Measurements from ENCODE around the gene FAM81A.
"Not testable (repeated sequence)": the region's sequence is repeated elsewhere in the genome, so short reads cannot be mapped to it uniquely, and the experiment has no call there.

The FAM81A gene

GRCh38 chr15:59491062-59491461, 53.1 kb downstream of the FAM81A start:
- DNase-seq = no peak

- peak; percentile 61 for DNase-seq
These were observed 54.7 kb downstream of the FAM81A start for GRCh38 chr15:59492389-59493377.

GRCh38 chr15:59501597-59501996, 63.6 kb downstream of the FAM81A start:
- peak; percentile 55 for DNase-seq

- DNase-seq = no peak
These were observed 77.2 kb downstream of the FAM81A start for GRCh38 chr15:59515190-59515589.

GRCh38 chr15:59516655-59517461, 78.9 kb downstream of the FAM81A start:
- DNase-seq = peak; percentile 58

GRCh38 chr15:59519329-59519728, 81.3 kb downstream of the FAM81A start:
- DNase-seq = no peak

GRCh38 chr15:59521443-59521842, 83.5 kb downstream of the FAM81A start:
- no peak for DNase-seq

- DNase-seq = no peak
These were observed 85.0 kb downstream of the FAM81A start for GRCh38 chr15:59522988-59523461.

- no peak for DNase-seq
These were observed 85.7 kb downstream of the FAM81A start for GRCh38 chr15:59523702-59524101.

- no peak for DNase-seq
These were observed 86.3 kb downstream of the FAM81A start for GRCh38 chr15:59524331-59524731.

GRCh38 chr15:59526466-59526865, 88.5 kb downstream of the FAM81A start:
- DNase-seq = not testable (repeated sequence)

- DNase-seq = no peak
These were observed 90.4 kb downstream of the FAM81A start for GRCh38 chr15:59528429-59528828.

GRCh38 chr15:59528961-59529402, 91.0 kb downstream of the FAM81A start:
- DNase-seq = peak; percentile 82

- no peak for DNase-seq
These were observed 93.2 kb downstream of the FAM81A start for GRCh38 chr15:59531066-59531675.

GRCh38 chr15:59532770-59533379, 94.9 kb downstream of the FAM81A start:
- DNase-seq = peak; percentile 72

- DNase-seq = no peak
These were observed 98.6 kb downstream of the FAM81A start for GRCh38 chr15:59536553-59536952.

GRCh38 chr15:59537403-59537802, 99.4 kb downstream of the FAM81A start:
- no peak for DNase-seq

GRCh38 chr15:59538494-59538893, 100.5 kb downstream of the FAM81A start:
- no peak for DNase-seq

GRCh38 chr15:59539799-59540198, 101.8 kb downstream of the FAM81A start:
- no peak for DNase-seq

GRCh38 chr15:59540654-59541053, 102.7 kb downstream of the FAM81A start:
- no peak for DNase-seq

GRCh38 chr15:59541750-59542149, 103.8 kb downstream of the FAM81A start:
- DNase-seq = no peak

GRCh38 chr15:59543721-59544547, 105.9 kb downstream of the FAM81A start:
- peak; percentile 90 for DNase-seq
